ENCODE data around the gene DNAAF5.

DNAAF5 gene

DNA sequence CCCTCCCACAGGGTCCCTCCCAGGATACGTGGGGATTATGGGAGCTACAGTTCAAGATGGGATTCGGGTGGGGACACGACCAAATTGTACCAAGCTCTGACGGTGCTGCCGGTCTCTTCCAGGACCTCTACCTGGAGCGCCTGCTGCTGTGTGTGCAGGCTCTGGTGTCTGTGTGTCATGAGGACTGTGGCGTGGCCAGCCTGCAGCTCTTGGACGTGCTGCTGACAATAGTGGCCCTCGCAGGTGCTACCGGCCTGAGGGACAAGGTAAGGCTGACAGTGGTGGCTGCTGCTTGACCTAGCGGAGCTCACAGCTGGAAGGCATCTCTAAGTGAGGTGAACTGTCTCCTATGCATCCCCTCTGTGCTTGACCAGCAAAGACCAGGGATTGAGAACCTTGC, 35.1 kb downstream of the DNAAF5 start:
- TF ChIP-seq TAF1 (IDR thresholded peaks at IDR 0.05; ENCODE audit: low read depth, low read length) = no peak
- TF ChIP-seq POLR2AphosphoS5 (IDR thresholded peaks at IDR 0.05; ENCODE audit: low read depth, low read length) = no peak
- TF ChIP-seq POLR2A (IDR thresholded peaks at IDR 0.05; ENCODE audit: low read depth, low read length) = no peak
- no peak for TF ChIP-seq PAX5 (IDR thresholded peaks at IDR 0.05; ENCODE audit: insufficient read depth, low read length, severe bottlenecking)
- no peak for TF ChIP-seq SPI1 (IDR thresholded peaks at IDR 0.05; ENCODE audit: low read depth, low read length)
- no peak for TF ChIP-seq POU2F2 (IDR thresholded peaks at IDR 0.05; ENCODE audit: low read depth, low read length)
- no peak for FAIRE-seq
- DNase-seq (ENCODE audit: insufficient read length, low spot score) = no peak

DNA sequence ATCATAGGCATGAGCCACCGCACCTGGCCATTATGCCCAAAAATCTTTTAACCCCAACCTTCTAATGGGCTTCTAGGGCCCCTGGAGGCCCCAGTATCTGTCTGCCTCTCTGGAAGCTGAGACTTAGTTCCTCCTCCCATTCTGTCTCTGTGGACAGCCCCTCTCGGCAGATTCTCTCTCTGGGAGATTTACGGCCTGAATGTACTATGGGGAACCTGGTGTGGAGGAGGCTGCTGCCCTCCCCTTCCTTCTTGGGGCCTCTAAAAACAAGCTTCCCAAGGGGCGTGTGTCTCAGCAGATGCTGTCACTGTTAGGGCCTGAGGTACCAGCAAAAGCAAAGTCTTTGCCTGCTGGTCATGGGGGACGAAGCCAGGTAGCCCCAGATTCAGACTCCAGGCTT, 36.4 kb downstream of the DNAAF5 start:
- no peak for FAIRE-seq
- TF ChIP-seq TAF1 (IDR thresholded peaks at IDR 0.05; ENCODE audit: low read depth, low read length) (no peak), SPI1 (IDR thresholded peaks at IDR 0.05; ENCODE audit: low read depth, low read length) (no peak), PAX5 (IDR thresholded peaks at IDR 0.05; ENCODE audit: insufficient read depth, low read length, severe bottlenecking) (no peak), POLR2A (IDR thresholded peaks at IDR 0.05; ENCODE audit: low read depth, low read length) (no peak), POU2F2 (IDR thresholded peaks at IDR 0.05; ENCODE audit: low read depth, low read length) (no peak), POLR2AphosphoS5 (IDR thresholded peaks at IDR 0.05; ENCODE audit: low read depth, low read length) (no peak)
- DNase-seq (ENCODE audit: insufficient read length, low spot score) = no peak

DNA sequence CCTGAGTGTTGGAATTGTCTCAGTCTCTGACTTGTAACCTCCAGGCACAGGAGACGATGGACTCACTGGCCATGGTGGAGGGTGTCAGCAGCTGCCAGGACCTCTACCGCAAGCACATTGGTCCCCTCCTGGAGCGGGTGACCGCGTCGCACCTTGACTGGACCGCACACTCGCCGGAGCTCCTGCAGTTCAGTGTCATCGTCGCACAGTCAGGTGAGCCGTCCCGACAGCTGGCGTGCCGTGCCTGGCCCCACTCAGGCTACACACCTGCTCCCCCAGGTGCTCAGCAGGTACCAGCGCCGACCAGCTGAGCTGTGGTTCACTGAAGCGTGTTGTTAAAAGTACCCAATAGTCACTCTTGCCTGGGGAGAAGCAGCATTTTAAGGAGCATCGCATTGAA, 37.3 kb downstream of the DNAAF5 start:
- no peak for TF ChIP-seq PAX5 (IDR thresholded peaks at IDR 0.05; ENCODE audit: insufficient read depth, low read length, severe bottlenecking)
- no peak for TF ChIP-seq POLR2AphosphoS5 (IDR thresholded peaks at IDR 0.05; ENCODE audit: low read depth, low read length)
- TF ChIP-seq POU2F2 (IDR thresholded peaks at IDR 0.05; ENCODE audit: low read depth, low read length) = no peak
- TF ChIP-seq SPI1 (IDR thresholded peaks at IDR 0.05; ENCODE audit: low read depth, low read length) = no peak
- TF ChIP-seq TAF1 (IDR thresholded peaks at IDR 0.05; ENCODE audit: low read depth, low read length) = no peak
- TF ChIP-seq POLR2A (IDR thresholded peaks at IDR 0.05; ENCODE audit: low read depth, low read length) = no peak
- DNase-seq (ENCODE audit: insufficient read length, low spot score) (no peak), FAIRE-seq (no peak)

DNA sequence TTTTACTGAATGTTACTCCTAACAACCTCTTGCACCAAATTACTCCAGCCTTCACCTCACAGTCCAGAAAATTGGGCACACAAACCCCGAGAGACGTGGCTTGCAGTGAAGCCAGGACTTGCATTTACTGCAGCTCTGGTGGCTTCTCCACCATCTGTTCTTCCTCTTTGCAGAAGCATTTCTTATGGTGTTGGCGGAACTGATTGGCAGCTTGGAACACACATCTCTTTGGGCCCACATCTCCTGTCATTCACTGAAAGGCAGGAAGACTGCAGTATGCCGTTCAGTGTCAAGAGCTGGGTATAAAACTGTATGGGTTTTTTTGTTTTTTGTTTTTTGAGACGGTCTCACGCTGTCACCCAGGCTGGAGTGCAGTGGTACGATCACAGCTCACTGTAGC, 38.9 kb downstream of the DNAAF5 start:
- TF ChIP-seq TAF1 (IDR thresholded peaks at IDR 0.05; ENCODE audit: low read depth, low read length) = no peak
- no peak for TF ChIP-seq SPI1 (IDR thresholded peaks at IDR 0.05; ENCODE audit: low read depth, low read length)
- TF ChIP-seq POLR2A (IDR thresholded peaks at IDR 0.05; ENCODE audit: low read depth, low read length) = no peak
- TF ChIP-seq POU2F2 (IDR thresholded peaks at IDR 0.05; ENCODE audit: low read depth, low read length) = no peak
- no peak for TF ChIP-seq PAX5 (IDR thresholded peaks at IDR 0.05; ENCODE audit: insufficient read depth, low read length, severe bottlenecking)
- no peak for FAIRE-seq
- DNase-seq (ENCODE audit: insufficient read length, low spot score) = no peak

DNA sequence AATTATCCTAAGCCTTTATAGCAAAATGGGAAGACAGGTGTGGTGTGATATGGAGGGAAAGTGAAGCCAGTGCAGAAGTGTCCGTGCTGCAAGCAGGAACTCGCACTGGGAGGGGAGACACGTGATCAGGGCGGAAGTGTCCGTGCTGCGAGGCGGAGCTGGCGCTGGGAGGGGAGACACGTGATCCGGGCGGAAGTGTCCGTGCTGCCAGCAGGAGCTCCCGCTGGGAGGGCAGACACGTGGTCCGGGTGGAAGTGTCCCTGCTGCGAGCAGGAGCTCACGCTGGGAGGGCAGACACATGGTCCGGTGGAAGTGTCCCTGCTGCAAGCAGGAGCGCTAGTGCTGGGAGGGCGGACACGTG, 41.1 kb downstream of the DNAAF5 start:
- TF ChIP-seq PAX5 (IDR thresholded peaks at IDR 0.05; ENCODE audit: insufficient read depth, low read length, severe bottlenecking) = no peak
- TF ChIP-seq POU2F2 (IDR thresholded peaks at IDR 0.05; ENCODE audit: low read depth, low read length) = no peak
- no peak for TF ChIP-seq SPI1 (IDR thresholded peaks at IDR 0.05; ENCODE audit: low read depth, low read length)
- no peak for TF ChIP-seq POLR2AphosphoS5 (IDR thresholded peaks at IDR 0.05; ENCODE audit: low read depth, low read length)
- TF ChIP-seq POLR2A (IDR thresholded peaks at IDR 0.05; ENCODE audit: low read depth, low read length) = no peak
- no peak for TF ChIP-seq TAF1 (IDR thresholded peaks at IDR 0.05; ENCODE audit: low read depth, low read length)
- DNase-seq (ENCODE audit: insufficient read length, low spot score) (no peak), FAIRE-seq (no peak)

DNA sequence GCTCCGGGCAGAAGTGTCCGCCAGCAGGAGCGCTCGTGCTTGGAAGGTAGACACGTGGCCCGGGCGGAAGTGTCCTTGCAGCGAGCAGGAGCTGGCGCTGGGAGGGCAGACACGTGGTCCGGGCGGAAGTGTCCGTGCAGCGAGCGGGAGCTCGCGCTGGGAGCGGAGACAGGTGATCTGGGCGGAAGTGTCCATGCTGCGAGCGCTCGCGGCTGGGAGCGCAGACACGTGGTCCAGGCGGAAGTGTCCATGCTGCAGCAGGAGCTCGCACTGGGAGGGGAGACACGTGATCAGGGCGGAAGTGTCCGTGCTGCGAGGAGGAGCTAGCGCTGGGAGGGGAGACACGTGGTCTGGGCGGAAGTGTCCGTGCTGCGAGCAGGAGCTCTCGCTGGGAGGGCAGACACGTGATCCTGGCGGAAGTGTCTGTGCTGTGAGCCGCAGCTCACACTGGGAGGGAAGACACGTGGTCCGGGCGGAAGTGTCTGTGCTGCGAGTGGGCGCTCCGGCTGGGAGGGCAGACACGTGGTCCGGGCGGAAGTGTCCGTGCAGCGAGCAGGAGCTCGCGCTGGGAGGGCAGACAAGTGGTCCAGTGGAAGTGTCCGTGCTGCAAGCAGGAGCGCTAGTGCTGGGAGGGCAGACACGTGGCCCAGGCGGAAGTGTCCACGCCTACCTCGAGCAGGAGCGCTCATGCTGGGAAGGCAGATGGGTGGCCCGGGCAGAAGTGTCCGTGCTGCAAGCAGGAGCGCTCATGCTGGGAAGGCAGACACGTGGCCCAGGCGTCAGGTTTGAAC, 41.6 kb downstream of the DNAAF5 start:
- TF ChIP-seq SPI1 (IDR thresholded peaks at IDR 0.05; ENCODE audit: low read depth, low read length) (no peak), PAX5 (IDR thresholded peaks at IDR 0.05; ENCODE audit: insufficient read depth, low read length, severe bottlenecking) (no peak), POU2F2 (IDR thresholded peaks at IDR 0.05; ENCODE audit: low read depth, low read length) (no peak), POLR2AphosphoS5 (IDR thresholded peaks at IDR 0.05; ENCODE audit: low read depth, low read length) (no peak), POLR2A (IDR thresholded peaks at IDR 0.05; ENCODE audit: low read depth, low read length) (no peak), TAF1 (IDR thresholded peaks at IDR 0.05; ENCODE audit: low read depth, low read length) (no peak)
- no peak for FAIRE-seq
- no peak for DNase-seq (ENCODE audit: insufficient read length, low spot score)

DNA sequence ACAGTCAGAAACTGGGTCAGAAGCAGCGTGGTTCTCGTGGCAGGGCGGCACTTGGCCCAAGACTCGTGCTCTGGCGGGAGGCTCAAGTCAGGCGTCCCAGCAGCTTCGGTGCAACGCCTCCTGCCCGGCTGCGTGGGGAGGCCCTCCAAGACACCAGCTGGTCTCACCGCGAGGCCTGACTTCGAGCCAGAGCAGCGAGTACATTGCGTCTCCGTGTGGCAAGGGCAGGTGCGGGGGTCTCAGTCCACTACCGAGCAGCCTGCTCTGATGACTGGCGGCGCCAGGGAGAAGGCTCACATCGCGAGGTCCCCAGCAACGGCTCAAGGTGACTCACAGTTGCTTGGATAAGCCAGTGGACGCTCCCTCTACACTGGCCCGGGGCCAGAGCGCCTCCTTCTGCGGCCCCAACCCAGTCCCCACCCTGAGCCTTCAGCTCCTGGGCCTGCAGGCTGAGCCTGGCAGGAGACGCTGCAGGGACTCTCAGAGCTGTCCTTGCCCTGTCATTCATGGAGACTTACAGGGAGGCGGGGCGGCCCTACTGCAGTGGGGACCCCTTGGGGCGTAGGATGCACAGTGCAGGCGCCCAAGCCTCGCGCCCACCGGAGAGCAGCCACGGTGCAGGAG, 42.5 kb downstream of the DNAAF5 start:
- TF ChIP-seq SPI1 (IDR thresholded peaks at IDR 0.05; ENCODE audit: low read depth, low read length) (no peak), POLR2AphosphoS5 (IDR thresholded peaks at IDR 0.05; ENCODE audit: low read depth, low read length) (no peak), POU2F2 (IDR thresholded peaks at IDR 0.05; ENCODE audit: low read depth, low read length) (no peak), PAX5 (IDR thresholded peaks at IDR 0.05; ENCODE audit: insufficient read depth, low read length, severe bottlenecking) (no peak)
- DNase-seq (ENCODE audit: insufficient read length, low spot score) (no peak), FAIRE-seq (no peak)

DNA sequence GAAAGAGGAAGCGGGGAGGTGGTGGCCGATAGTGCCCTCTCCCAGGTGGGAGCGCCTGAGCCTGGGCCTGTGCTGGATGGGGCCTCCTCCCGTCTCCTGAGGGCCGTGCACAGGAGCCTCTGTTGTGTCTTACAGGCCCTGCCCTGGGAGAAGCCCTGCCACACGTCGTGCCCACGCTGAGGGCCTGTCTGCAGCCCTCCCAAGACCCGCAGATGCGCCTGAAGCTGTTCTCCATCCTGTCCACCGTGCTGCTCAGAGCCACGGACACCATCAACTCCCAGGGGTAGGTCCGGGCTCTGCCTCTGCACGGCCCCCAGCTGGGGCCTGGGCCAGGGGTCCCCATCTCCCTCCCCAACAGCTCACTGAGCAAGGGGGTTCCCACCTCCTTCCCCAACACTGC, 43.8 kb downstream of the DNAAF5 start:
- no peak for FAIRE-seq
- no peak for DNase-seq (ENCODE audit: insufficient read length, low spot score)
- TF ChIP-seq PAX5 (IDR thresholded peaks at IDR 0.05; ENCODE audit: insufficient read depth, low read length, severe bottlenecking) = no peak
- no peak for TF ChIP-seq POLR2AphosphoS5 (IDR thresholded peaks at IDR 0.05; ENCODE audit: low read depth, low read length)
- TF ChIP-seq POU2F2 (IDR thresholded peaks at IDR 0.05; ENCODE audit: low read depth, low read length) = no peak
- TF ChIP-seq POLR2A (IDR thresholded peaks at IDR 0.05; ENCODE audit: low read depth, low read length) = no peak
- TF ChIP-seq TAF1 (IDR thresholded peaks at IDR 0.05; ENCODE audit: low read depth, low read length) = no peak
- TF ChIP-seq SPI1 (IDR thresholded peaks at IDR 0.05; ENCODE audit: low read depth, low read length) = no peak

DNA sequence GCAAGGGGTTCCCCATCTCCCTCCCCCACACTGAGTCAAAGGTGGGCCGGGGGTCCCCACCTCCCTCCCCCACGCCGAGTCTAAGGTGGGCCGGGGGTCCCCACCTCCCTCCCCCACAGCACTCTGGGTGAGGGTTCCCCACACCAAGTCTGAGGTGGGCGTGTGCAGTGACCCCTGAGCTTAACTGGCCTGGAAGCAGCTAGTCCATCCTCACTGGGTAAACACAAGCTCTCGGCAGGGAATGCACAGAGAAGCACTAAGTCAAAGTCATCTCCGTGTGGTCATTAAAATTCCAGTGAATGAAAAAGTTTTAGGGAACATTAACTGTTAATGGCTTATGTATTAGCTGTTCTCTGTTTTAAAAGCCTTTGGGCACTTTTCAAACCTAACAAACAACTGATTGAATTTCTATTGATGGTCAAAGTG, 44.3 kb downstream of the DNAAF5 start:
- TF ChIP-seq POLR2A (IDR thresholded peaks at IDR 0.05; ENCODE audit: low read depth, low read length) (no peak), POLR2AphosphoS5 (IDR thresholded peaks at IDR 0.05; ENCODE audit: low read depth, low read length) (no peak), PAX5 (IDR thresholded peaks at IDR 0.05; ENCODE audit: insufficient read depth, low read length, severe bottlenecking) (no peak), POU2F2 (IDR thresholded peaks at IDR 0.05; ENCODE audit: low read depth, low read length) (no peak), TAF1 (IDR thresholded peaks at IDR 0.05; ENCODE audit: low read depth, low read length) (no peak), SPI1 (IDR thresholded peaks at IDR 0.05; ENCODE audit: low read depth, low read length) (no peak)
- FAIRE-seq (no peak), DNase-seq (ENCODE audit: insufficient read length, low spot score) (no peak)
